Cortex of kidney (tissue), 1 donor: ENCODE data around the gene CMTM6.
"Not testable (repeated sequence)": the region's sequence is repeated elsewhere in the genome, so short reads cannot be mapped to it uniquely, and the experiment has no call there.

ENCODE experiments used
- DNase-seq: peaks from one replicate; lab custom pipeline; 2025; lab: John Stamatoyannopoulos, UW

CMTM6 gene, protein sequence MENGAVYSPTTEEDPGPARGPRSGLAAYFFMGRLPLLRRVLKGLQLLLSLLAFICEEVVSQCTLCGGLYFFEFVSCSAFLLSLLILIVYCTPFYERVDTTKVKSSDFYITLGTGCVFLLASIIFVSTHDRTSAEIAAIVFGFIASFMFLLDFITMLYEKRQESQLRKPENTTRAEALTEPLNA

DNA sequence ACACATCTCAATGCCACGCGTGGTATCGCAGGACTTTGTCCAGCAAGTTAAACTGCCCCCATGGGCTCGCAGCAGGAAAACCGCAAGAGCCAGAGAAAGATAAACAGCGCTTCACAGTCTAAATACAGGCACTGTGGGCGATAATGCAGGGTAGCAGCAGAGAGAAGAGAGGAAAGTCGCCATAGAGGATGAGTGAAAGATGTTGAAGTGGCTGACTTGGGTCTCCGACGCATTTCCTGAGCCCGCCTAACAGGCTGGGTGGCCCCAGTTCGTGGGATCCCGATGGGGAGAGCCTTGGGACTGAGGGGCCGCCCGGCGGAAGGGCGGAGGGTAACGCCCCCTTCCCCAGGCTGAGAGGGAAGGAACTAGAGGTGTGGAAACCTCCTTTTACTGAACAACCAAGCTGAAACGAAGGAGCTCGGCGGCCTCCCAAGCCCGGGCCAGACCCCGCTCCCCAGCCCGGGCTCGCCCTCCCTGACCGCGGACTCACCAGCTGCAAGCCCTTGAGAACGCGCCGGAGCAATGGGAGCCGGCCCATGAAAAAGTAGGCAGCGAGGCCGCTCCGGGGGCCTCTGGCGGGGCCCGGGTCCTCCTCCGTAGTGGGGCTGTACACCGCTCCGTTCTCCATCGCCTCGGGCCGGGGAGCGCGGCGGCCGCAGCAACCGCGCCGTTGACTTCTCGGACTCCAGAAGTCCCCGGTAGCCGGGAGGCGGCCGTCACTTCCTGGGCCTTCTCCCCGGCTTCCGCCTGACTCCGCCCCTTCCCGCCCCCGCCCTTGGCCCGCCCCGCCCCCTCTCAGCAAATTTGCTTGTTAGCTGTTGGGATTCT, at the start of gene CMTM6:
Gene CMTM6, minus strand, starts transcription at position 735 of the 828 bp plus-strand sequence. Its CDS starts 107 bp downstream, at position 628.
- no peak for DNase-seq

- DNase-seq = no peak
Measured at GRCh38 chr3:32552013-32552412, 49.4 kb upstream of the CMTM6 start.

- no peak for DNase-seq
Measured at GRCh38 chr3:32551496-32551895, 48.8 kb upstream of the CMTM6 start.

DNA sequence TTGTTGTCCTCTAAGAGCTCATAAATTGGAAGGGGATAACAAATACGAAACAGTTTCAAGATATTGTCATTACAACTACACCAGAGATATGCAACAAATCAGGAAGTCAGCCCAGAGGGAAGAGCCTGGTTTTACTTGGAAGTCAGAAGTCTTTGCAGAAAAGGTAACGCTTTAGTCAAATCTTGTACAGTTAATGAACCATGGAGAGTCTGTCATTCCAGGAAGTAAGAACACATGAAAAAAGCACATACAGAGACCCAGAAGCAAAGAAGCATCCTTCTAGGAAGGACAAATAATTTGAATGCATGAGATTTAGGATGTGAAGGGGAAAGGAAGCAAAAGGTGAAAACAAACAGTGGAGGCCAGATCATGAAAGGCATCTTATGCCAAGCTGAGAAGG, 48.4 kb upstream of the CMTM6 start:
- DNase-seq = no peak

DNA sequence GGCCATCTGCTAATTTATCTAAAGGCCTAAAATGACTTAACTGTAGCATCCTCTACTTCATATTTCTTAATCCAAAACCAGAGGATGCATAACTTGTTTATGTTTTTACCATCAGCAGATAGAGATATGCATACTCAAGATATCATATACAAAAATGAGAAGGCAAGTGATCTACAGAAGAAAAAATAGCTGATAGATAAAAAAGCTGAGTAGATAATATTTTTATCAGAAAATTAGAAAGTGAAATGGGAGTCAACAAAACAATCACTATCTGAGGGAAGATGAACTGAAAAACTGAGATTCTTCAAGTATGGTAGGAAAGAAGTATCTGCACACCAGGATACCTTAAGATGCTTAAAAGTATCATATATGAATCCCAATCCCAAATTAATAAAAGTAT, 42.7 kb upstream of the CMTM6 start:
- DNase-seq = no peak

DNA sequence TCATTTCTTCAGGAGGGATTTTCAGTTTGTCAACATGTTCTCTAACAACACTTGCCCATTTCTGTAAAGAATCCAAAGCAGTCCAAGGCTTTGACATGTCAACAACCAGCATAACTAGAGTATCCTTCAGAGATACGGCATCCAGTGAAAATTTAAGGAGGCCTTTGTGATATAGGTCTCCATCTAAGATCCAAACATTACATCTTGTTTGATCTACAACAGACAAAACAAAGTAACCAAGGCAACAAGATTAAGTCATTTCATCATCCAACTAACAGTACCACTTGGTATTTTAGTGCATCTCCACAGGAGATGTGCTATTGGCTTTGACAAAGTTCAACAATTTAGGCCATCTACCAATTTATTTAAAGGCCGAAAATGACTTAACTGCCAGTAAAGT, 42.2 kb upstream of the CMTM6 start:
- DNase-seq = no peak

- no peak for DNase-seq
Measured at GRCh38 chr3:32542807-32543206, 40.2 kb upstream of the CMTM6 start.

DNA sequence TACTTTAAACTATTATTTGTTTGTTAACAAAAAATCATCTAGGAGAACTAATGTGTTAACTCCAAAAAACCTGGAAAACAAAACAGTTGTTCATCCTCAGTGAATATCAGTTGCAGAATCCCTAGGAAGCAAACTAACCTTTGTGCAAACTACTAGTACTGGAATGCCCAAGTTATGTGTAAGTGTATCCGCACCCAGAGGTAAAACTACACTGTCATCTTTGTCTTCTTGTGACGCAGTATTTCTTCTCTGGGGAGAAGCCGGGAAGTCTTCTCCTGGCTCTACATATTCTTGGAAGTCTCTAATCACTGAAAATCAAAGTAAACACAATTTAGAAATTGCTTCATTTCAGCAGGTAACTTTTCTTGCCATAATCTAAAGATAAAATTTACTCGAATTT, 38.2 kb upstream of the CMTM6 start:
- DNase-seq = no peak

- no peak for DNase-seq
Measured at GRCh38 chr3:32532434-32532833, 29.8 kb upstream of the CMTM6 start.

DNA sequence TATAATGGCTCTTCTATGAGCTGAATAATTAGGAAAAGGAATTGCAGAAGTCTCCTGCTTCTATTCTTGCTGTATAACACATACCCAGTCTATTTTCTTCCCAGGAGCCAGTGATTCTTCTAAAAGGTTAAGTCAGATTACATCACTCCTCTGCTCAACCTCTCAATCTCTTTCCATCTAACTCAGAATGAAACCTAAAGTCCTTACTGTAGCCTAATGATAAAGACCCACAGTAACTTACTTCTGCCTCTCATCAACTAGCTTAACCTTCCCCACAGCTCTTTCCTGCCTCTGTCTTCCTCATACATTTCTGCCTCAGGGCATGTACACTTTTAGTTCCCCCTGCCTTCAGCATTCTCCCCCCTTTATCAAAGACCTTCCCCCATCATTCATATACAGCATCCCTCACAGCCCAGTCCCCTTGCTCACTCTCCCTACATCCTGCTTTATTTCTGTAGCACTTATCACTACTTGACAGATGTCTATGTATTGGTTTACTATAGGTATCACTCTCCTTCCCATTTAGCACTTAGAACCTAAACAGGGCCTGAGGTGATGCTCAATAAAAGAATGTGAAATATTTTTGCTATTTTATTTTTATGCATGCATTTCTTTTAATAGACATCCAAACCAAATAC, 28.5 kb upstream of the CMTM6 start:
- DNase-seq = no peak

- DNase-seq = no peak
Measured at GRCh38 chr3:32525720-32526119, 23.1 kb upstream of the CMTM6 start.

GRCh38 chr3:32522682-32523081, 20.0 kb upstream of the CMTM6 start:
- DNase-seq = no peak

DNA sequence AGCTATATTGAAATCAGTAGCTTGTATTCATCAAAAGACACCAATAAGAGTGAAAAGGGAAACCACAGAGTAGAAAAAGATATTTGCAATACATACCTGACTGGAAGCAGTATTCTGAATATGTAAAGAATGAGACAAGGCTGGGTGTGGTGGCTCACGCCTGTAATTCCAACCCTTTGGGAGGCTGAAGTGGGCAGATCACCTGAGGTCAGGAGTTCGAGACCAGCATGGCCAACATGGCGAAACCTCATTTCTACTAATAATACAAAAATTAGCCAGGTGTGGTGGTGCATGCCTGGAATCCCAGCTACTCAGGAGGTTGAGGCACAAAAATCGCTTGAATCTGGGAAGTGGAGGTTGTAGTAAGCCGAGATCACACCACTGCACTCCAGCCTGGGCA, 16.3 kb upstream of the CMTM6 start:
- not testable (repeated sequence) for DNase-seq

GRCh38 chr3:32516751-32517150, 14.1 kb upstream of the CMTM6 start:
- not testable (repeated sequence) for DNase-seq

DNA sequence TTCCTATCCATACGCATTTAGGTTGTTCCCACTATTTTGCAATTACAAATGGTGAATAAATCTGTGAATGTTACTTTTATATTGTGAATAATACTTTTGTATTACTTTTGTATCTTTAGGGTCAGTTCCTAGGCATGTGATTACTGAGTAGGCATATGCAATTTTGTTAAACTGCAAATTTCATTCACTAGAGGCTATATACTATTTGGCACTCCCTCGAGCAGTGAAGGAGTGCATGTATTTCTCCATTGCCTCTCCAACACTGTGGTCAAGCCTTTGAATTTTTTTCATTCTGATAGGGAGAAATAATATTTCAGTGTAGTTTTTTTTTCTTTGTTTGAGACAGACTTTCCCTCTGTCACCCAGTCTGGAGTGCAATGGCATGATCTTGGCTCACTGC, 8.4 kb upstream of the CMTM6 start:
- no peak for DNase-seq

- DNase-seq = no peak
Measured at GRCh38 chr3:32510075-32510724, 7.5 kb upstream of the CMTM6 start.

GRCh38 chr3:32508711-32509110, 6.1 kb upstream of the CMTM6 start:
- no peak for DNase-seq

GRCh38 chr3:32506466-32506865, 3.8 kb upstream of the CMTM6 start:
- DNase-seq = no peak

DNA sequence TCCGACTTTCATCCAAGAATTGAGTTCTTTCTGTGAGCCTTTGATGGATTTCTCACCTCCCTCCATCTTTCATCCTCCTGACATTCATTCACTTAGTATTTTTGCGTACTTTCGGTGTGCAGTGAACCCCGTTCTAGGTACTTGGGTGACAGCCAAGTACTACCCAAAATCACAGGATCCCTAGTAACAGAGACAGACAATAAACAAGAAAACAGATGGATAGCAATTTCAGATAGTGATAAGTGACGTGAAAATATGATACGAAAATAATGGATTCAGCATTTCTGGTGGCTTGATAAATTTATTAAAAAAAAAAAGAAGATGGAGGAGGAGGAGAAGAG, 264 bp upstream of the CMTM6 start:
- no peak for DNase-seq

GRCh38 chr3:32501783-32502117, 902 bp downstream of the CMTM6 start:
- DNase-seq = no peak

GRCh38 chr3:32500880-32501782, 1.5 kb downstream of the CMTM6 start:
- no peak for DNase-seq

- no peak for DNase-seq
Measured at GRCh38 chr3:32500231-32500630, 2.4 kb downstream of the CMTM6 start.
